VCaP (cell line): Measurements from ENCODE around the gene CEP41.

ENCODE experiments used
- H3K27ac ChIP-seq: fragments of 450-650 bp; 2 replicates; pipeline ENCODE4 v1.5.1; 2017
- TF ChIP-seq, protein P1 (sequence below): fragments of 450-650 bp; conservative IDR thresholded peaks from 2 replicates; pipeline ENCODE4 v1.5.1; 2017; ENCODE audit warnings: mild to moderate bottlenecking, moderate library complexity

CEP41 gene

DNA sequence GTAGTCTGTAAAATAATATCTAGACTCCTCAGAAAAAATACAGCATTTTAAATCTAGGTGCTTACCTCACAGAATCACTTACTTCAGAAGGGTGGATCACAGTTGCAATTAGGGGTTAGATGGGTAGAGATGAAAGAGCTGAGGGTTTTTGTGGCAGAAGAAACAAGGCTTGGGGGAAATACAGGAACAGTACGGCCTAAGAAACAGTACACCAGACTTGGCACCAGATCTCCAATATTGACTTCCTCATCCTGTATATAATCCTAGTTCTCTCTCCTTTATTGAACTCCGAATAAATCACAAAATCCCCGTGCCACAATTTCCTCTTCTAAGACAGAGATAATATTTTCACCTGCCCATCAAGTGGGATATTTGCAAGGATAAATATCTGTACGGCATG is 14.3 kb downstream of the CEP41 start:
- no peak overlapping the region for H3K27ac ChIP-seq
- TF ChIP-seq, protein P1, sequence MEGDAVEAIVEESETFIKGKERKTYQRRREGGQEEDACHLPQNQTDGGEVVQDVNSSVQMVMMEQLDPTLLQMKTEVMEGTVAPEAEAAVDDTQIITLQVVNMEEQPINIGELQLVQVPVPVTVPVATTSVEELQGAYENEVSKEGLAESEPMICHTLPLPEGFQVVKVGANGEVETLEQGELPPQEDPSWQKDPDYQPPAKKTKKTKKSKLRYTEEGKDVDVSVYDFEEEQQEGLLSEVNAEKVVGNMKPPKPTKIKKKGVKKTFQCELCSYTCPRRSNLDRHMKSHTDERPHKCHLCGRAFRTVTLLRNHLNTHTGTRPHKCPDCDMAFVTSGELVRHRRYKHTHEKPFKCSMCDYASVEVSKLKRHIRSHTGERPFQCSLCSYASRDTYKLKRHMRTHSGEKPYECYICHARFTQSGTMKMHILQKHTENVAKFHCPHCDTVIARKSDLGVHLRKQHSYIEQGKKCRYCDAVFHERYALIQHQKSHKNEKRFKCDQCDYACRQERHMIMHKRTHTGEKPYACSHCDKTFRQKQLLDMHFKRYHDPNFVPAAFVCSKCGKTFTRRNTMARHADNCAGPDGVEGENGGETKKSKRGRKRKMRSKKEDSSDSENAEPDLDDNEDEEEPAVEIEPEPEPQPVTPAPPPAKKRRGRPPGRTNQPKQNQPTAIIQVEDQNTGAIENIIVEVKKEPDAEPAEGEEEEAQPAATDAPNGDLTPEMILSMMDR = no peak

DNA sequence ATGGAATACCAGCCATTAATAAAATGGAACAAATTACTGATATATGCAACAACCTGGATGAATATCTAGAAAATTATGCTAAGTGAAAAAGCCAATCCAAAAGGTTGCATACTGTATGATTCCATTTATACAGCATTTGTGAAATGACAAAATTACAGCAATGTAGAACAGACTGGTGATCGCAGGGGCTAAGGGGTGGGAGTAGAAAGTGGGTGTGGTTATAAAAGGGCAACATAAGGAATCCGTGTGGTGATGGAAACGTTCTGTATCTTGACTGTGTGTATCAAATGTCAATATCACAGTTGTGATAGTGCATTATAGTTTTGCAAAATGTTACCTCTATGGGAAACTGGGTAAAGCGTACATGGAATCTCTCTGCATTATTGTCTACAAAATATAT is 15.0 kb downstream of the CEP41 start:
- TF ChIP-seq, protein P1 = no peak
- H3K27ac ChIP-seq = no peak overlapping the region

DNA sequence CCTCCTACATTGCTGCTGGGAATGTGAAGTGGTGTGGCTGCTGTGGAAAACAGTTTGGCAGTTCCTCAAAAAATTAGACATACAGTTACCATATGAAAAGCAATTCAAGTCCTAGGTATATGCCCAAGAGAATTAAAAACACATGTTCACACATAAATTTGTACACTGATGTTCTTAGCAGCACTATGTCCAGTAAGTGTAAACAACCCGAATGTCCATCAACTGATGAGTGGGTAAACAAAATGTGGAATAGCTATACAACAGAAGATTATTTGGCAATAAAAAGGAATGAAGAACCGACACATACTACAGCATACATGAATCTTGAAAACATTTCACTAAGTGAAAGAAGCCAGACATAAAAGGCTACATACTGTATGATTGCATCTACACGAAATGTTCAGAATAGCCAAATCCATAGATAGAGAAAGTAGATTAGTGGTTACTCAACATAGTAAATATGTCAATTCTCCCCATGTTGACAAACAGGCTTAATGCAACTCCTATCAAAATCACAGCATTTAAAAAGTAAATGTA is 17.2 kb downstream of the CEP41 start:
- TF ChIP-seq, protein P1 = no peak
- H3K27ac ChIP-seq = no peak overlapping the region

DNA sequence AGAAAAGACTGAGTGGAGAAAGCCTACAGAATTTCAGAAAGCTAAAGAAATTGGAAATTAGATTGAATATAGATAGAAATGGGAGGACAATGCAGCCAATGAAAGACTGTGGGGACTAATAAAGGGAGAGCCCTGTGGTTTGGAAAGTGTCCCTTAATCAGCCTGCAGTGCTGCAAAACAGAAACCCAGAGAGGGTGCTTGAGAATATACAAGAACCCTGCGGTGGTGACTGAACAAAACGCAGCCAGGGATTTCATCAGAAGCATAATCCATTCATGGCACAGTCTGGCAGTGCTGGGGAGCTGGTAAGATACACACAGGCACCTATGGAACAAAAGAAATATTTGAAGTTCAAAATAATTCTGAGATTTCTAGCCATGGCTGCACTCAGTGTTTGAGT is 19.1 kb downstream of the CEP41 start:
- TF ChIP-seq, protein P1 = no peak
- H3K27ac ChIP-seq = no peak overlapping the region

DNA sequence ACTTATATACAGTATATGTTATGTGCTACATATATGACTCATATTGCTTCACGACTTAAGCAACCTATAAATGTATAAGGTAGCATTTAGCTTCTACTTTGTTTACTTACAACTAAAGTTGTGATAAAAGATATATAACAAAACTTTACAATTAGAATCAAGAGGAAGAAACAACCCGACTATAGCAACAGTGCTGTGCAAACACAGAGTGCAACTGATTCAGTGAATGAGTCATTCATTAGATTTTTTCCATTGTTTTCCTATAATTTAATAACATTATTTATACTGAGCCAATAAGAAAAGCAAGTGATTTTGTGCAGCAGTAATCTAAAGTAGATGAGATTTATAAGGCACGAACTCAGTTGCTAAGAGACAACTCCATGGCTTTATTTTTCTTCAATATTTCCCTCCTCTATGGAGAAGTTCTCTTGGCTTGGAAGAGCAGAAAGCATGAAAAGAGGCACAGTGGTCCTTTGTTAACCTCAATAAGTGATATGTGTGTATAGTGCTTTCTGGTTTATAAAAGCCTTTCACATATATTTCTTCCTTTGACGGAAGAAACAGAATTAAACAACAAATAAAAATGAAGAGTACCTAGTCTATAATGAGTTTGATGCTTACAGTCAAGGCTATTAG is 19.8 kb downstream of the CEP41 start:
- TF ChIP-seq, protein P1 = no peak
- H3K27ac ChIP-seq = no peak overlapping the region

DNA sequence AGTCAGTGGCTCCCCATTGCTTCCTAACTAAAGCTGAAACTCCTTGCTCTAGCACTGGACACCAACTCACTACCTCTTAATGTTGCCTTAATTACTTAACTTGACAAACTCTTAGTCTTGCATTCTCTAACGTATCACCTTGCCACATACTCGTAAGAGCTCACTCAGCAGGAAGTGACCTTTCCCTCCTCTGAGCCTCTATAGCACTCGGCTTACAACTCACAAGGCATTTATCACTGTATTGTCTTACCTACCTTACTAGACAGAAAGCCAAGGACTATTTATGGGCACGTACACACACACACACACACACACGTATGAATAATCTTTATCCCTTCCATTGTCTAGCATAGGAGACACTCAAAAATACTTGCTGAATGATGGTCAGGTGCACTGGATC is 21.2 kb downstream of the CEP41 start:
- no peak overlapping the region for H3K27ac ChIP-seq
- TF ChIP-seq, protein P1 = no peak

DNA sequence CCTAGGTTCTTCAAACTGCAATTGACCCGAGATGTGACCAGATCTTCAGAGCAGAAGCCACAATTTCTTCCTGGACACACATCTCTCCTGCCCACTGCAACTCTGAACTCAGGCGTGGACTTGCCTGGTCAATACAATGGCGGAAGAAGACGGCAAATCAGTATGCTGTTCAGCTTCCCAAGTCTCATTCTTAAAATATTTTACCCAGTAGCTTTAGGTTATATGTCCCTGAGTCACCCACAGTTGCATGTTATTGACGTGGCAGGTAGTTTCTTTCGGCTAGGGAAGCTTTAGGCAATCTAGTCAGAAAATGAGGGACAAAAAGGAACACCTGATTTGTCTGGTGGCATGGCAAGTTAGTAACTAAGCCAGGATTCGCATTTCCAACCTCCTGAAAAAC is 22.5 kb downstream of the CEP41 start:
- TF ChIP-seq, protein P1 = no peak

More for the DNA sequence above, 22.5 kb downstream of the CEP41 start:
- H3K27ac ChIP-seq = no peak overlapping the region
